H1 (cell line): ENCODE measurements around the gene CELF4. TPM values are rescaled to one million over a fixed set of nuclear protein-coding genes. Genes with fewer than 3 reads are reported as not detected.

Experiments used
- CTCF ChIA-PET: fragments of 300-600 bp; sonication (Branson Sonifier 250); formaldehyde crosslinking; loops from one replicate; lab custom pipeline; 2021; ENCODE audit not compliant: partially characterized antibody; lab: Charles Lee
- POLR2A ChIA-PET: fragments of 300-600 bp; sonication (Branson Sonifier 250); formaldehyde crosslinking; loops from one replicate; lab custom pipeline; 2021; ENCODE audit warnings: inconsistent platforms; ENCODE audit not compliant: partially characterized antibody; lab: Charles Lee
- DNase-seq, 2 experiments: peaks; one replicate each; pipeline versions ENCODE4 v3.0.0 to v3.0.0-alpha.2; 2010 to 2022; ENCODE audit warnings: low spot score in 2 of 2, low read depth in 1 of 2, mixed read lengths in 1 of 2
- FAIRE-seq: peaks from 2 replicates; lab custom pipeline; 2011; peaks lifted over from hg19 to GRCh38; lab: Jason Lieb, UNC
- H2AFZ ChIP-seq: 2 replicates; pipeline ENCODE4 v1.8.1; 2012; ENCODE audit warnings: low read length, inconsistent platforms
- H2AK5ac ChIP-seq: 2 replicates; pipeline ENCODE4 v1.6.1; 2013; ENCODE audit warnings: low read depth, low read length
- H2BK120ac ChIP-seq: replicated peaks from 2 replicates; pipeline ENCODE3; 2013; ENCODE audit warnings: low read depth, low read length, inconsistent platforms
- H2BK12ac ChIP-seq: 2 replicates; pipeline ENCODE4 v1.6.1; 2013; ENCODE audit warnings: low read depth, low read length
- H2BK15ac ChIP-seq: 2 replicates; pipeline ENCODE4 v1.6.1; 2013; ENCODE audit warnings: low read length
- H2BK20ac ChIP-seq: 2 replicates; pipeline ENCODE4 v1.6.1; 2013; ENCODE audit warnings: low read length
- H2BK5ac ChIP-seq: 2 replicates; pipeline ENCODE4 v1.6.1; 2013; ENCODE audit warnings: low read depth, low read length
- H3K14ac ChIP-seq: 2 replicates; pipeline ENCODE4 v1.6.1; 2013; ENCODE audit warnings: inconsistent platforms; ENCODE audit not compliant: insufficient read length
- H3K18ac ChIP-seq: 2 replicates; pipeline ENCODE4 v1.6.1; 2013; ENCODE audit warnings: low read length; ENCODE audit errors: extremely low read depth
- H3K23ac ChIP-seq: 2 replicates; pipeline ENCODE4 v1.6.1; 2013; ENCODE audit warnings: inconsistent platforms; ENCODE audit not compliant: insufficient read length
- H3K23me2 ChIP-seq: 2 replicates; pipeline ENCODE4 v1.6.1; 2013; ENCODE audit warnings: low read depth, low read length
- H3K27ac ChIP-seq: 2 replicates; pipeline ENCODE4 v1.6.1; 2011; ENCODE audit warnings: low read depth, low read length, inconsistent platforms
- H3K27me3 ChIP-seq, 4 experiments: replicated peaks in 1 of 4; 1 replicate in 1 of 4; 2 replicates in 3 of 4; pipeline versions ENCODE4 v1.6.1 to v1.8.1; 2011 to 2013; ENCODE audit warnings: low read length in 3 of 4, mild to moderate bottlenecking in 3 of 4, inconsistent platforms in 2 of 4, mixed read lengths in 2 of 4, moderate library complexity in 1 of 4; ENCODE audit not compliant: control insufficient read depth in 3 of 4, insufficient read depth in 3 of 4; ENCODE audit errors: extremely low read depth in 1 of 4
- H3K36me3 ChIP-seq, 4 experiments: 2 replicates each; pipeline versions ENCODE4 v1.6.1 to v1.8.1; 2011 to 2013; ENCODE audit warnings: mild to moderate bottlenecking in 4 of 4, low read length in 3 of 4, moderate library complexity in 2 of 4, control low read depth in 1 of 4, inconsistent platforms in 1 of 4; ENCODE audit not compliant: insufficient read depth in 4 of 4, control insufficient read depth in 2 of 4
- H3K4ac ChIP-seq: replicated peaks from 2 replicates; pipeline ENCODE3; 2013; ENCODE audit warnings: low read length, low read depth, mixed read lengths, inconsistent platforms; ENCODE audit not compliant: insufficient read length
- H3K4me1 ChIP-seq, 4 experiments: replicated peaks in 1 of 4; 1 replicate in 1 of 4; 2 replicates in 3 of 4; pipeline versions ENCODE4 v1.6.1 to v1.8.1; 2011 to 2013; ENCODE audit warnings: low read length in 3 of 4, inconsistent platforms in 2 of 4, mixed read lengths in 1 of 4; ENCODE audit not compliant: insufficient read depth in 4 of 4, control insufficient read depth in 3 of 4
- H3K4me2 ChIP-seq, 2 experiments: 2 replicates each; pipeline versions ENCODE4 v1.6.1 to v1.8.1; 2011 to 2013; ENCODE audit warnings: low read depth in 2 of 2, low read length in 2 of 2, control low read depth in 1 of 2, inconsistent platforms in 1 of 2, mild to moderate bottlenecking in 1 of 2; ENCODE audit not compliant: insufficient read depth in 1 of 2
- H3K4me3 ChIP-seq, 4 experiments: fragments of 200-600, 300-600 bp in 1 of 4; sonication (generic), shearing (Covaris generic), sonication (Bioruptor Twin) in 1 of 4; 2 replicates each; pipeline versions ENCODE4 v1.5.1 to v1.8.1; 2011 to 2016; ENCODE audit warnings: low read length in 4 of 4, low read depth in 3 of 4, control low read depth in 2 of 4, inconsistent platforms in 2 of 4, mild to moderate bottlenecking in 2 of 4, mixed read lengths in 1 of 4, moderate library complexity in 1 of 4; ENCODE audit not compliant: insufficient read depth in 2 of 4; ENCODE audit errors: extremely low read depth in 1 of 4
- H3K56ac ChIP-seq: replicated peaks from 2 replicates; pipeline ENCODE3; 2013; ENCODE audit warnings: low read depth, mild to moderate bottlenecking, mixed read lengths, low read length, inconsistent platforms; ENCODE audit not compliant: insufficient read length
- H3K79me1 ChIP-seq: 2 replicates; pipeline ENCODE4 v1.6.1; 2013; ENCODE audit warnings: low read depth, low read length, control low read depth
- H3K79me2 ChIP-seq, 2 experiments: 2 replicates each; pipeline versions ENCODE4 v1.6.1 to v1.8.1; 2012 to 2013; ENCODE audit warnings: low read length in 2 of 2, mild to moderate bottlenecking in 2 of 2, inconsistent platforms in 1 of 2; ENCODE audit not compliant: insufficient read depth in 2 of 2, control insufficient read depth in 1 of 2
- H3K9ac ChIP-seq, 4 experiments: replicated peaks in 1 of 4; 1 replicate in 1 of 4; 2 replicates in 3 of 4; pipeline versions ENCODE4 v1.6.1 to v1.8.1; 2011 to 2013; ENCODE audit warnings: low read depth in 3 of 4, low read length in 3 of 4, control low read depth in 2 of 4, mild to moderate bottlenecking in 2 of 4, moderate library complexity in 2 of 4, inconsistent platforms in 1 of 4; ENCODE audit errors: extremely low read depth in 1 of 4
- H3K9me3 ChIP-seq, 2 experiments: 2 replicates each; pipeline versions ENCODE4 v1.6.1 to v1.8.1; 2012 to 2013; ENCODE audit warnings: mild to moderate bottlenecking in 2 of 2, moderate library complexity in 2 of 2, control low read depth in 1 of 2, inconsistent platforms in 1 of 2, low read depth in 1 of 2, low read length in 1 of 2, mixed read lengths in 1 of 2; ENCODE audit not compliant: insufficient read depth in 2 of 2
- H4K20me1 ChIP-seq, 2 experiments: replicated peaks in 1 of 2; 2 replicates each; pipeline versions ENCODE3 to v1.8.1; 2011 to 2013; ENCODE audit warnings: inconsistent platforms in 2 of 2, low read length in 2 of 2, mild to moderate bottlenecking in 1 of 2; ENCODE audit not compliant: insufficient read depth in 2 of 2, control insufficient read depth in 1 of 2
- H4K5ac ChIP-seq: 2 replicates; pipeline ENCODE4 v1.6.1; 2013; ENCODE audit warnings: low read length, low read depth, mixed read lengths, inconsistent platforms; ENCODE audit not compliant: insufficient read length
- H4K8ac ChIP-seq: 2 replicates; pipeline ENCODE4 v1.8.0; 2013; ENCODE audit warnings: mild to moderate bottlenecking, moderate library complexity, low read length, inconsistent platforms; ENCODE audit not compliant: insufficient read depth; ENCODE audit errors: extremely low read depth
- H4K91ac ChIP-seq: replicated peaks from 2 replicates; pipeline ENCODE3; 2013; ENCODE audit warnings: low read length, mixed read lengths, inconsistent platforms; ENCODE audit not compliant: insufficient read length
- WGBS, 2 experiments: shearing (Covaris generic) in 1 of 2; methylation state at CpG; one replicate each; pipeline versions ENCODE4 v1.1.6 to v1.1.7; 2013 to 2015; ENCODE audit warnings: low lambda C conversion rate in 2 of 2, mixed read lengths in 2 of 2, inconsistent platforms in 1 of 2, low coverage in 1 of 2, missing lambda C conversion rate in 1 of 2; ENCODE audit not compliant: insufficient replicate concordance in 2 of 2, insufficient coverage in 1 of 2, insufficient read length in 1 of 2; ENCODE audit errors: extremely low coverage in 1 of 2, missing lambda C conversion rate in 1 of 2; 5-methylcytosine and 5-hydroxymethylcytosine counted together
- polyA plus RNA-seq, 7 experiments: library from polyadenylated mRNA; depleted of rRNA in 3 of 7; stranded (reverse) in 5 of 7; unstranded in 2 of 7; fragments of >200 nt in 5 of 7; fragments of 200-250 nt in 2 of 7; gene quantifications; 1 replicate in 5 of 7; 2 replicates in 1 of 7; 4 replicates in 1 of 7; pipeline versions ENCODE4 v1.2.1 to v1.2.3, GENCODE V29; 2011 to 2013; ENCODE audit warnings: missing spikeins in 2 of 7, mixed read lengths in 2 of 7
- total RNA-seq: library from RNA; stranded (reverse); fragmentation: NEBNext Ultra II Directional; extraction: Animal tissue kit (Norgen Biotek cat#: 25700); gene quantifications from 2 replicates; pipeline ENCODE4 v1.2.1, GENCODE V29; 2021

The CELF4 gene
- total and polyA plus RNA-seq, 2 of the 8 experiments (the other 6 are each of a cell fraction or from before 2014, with no cell fraction given), result 1.6 to 3.4 TPM

- Histone ChIP-seq H3K14ac (no peak overlapping the region), H3K9ac (no peak overlapping the region), H3K79me1 (no peaks in the 10 kb centered on the region), H2BK12ac (0 out of 2 replicates have a peak overlapping the region, but pooled peaks have one; percentile 86), H4K91ac (no peak overlapping the region), H3K4me1 (peaks cover 0 to 38% (median 15%) of the 10 kb centered on the region in 4 experiments; a peak in 6 of 7 replicates), H2BK15ac (no peak overlapping the region), H2BK5ac (peak overlapping the region; percentile 73; the same call in 1 of the 2 replicates), H4K5ac (no peak overlapping the region), H2AK5ac (no peak overlapping the region), H3K23ac (no peak overlapping the region), H3K9me3 (no peaks in the 10 kb centered on the region), H3K18ac (peak overlapping the region; percentile 92; the same call in 1 of the 2 replicates), H2AFZ (no peak overlapping the region), H3K27ac (no peak overlapping the region), H3K23me2 (peaks cover 4% of the 10 kb centered on the region), H3K27me3 (peaks cover 0 to 30% (median 24%) of the 10 kb centered on the region in 4 experiments; a peak in 6 of 7 replicates), H3K79me2 (no peaks in the 10 kb centered on the region), H3K4me2 (0 out of 4 replicates have a peak overlapping the region, but pooled peaks of 1 of the 2 experiments have one; percentile 3), H2BK20ac (0 out of 2 replicates have a peak overlapping the region, but pooled peaks have one; percentile 91), H3K4me3 (peak overlapping the region in 1 of 4 experiments; percentile 15; a peak in 1 of 8 replicates), H2BK120ac (peak overlapping the region; percentile 31), H3K4ac (no peak overlapping the region), H4K8ac (no peak overlapping the region), H3K36me3 (no peaks in the 10 kb centered on the region), H4K20me1 (no peaks in the 10 kb centered on the region), H3K56ac (no peak overlapping the region)
- POLR2A ChIA-PET, result interaction anchor here (1.0 kb wide), 1 partner anchor 34 kb away, joined by 3 read pairs; no protein-coding TSS in a partner anchor
- DNase-seq (no peak), FAIRE-seq (no peak)
- CTCF ChIA-PET, result interaction anchor here (0.5 to 9.8 kb wide), 10 partner anchors 10 to 177 kb away, joined by 3 to 93 read pairs (median 5); no protein-coding TSS in a partner anchor
- 43% methylated on average over 3 of the region's 3 CpGs; no CpG with 5 or more reads in 1 of the 2 experiments for WGBS, 2 experiments
These were observed 75.6 kb downstream of the CELF4 start for GRCh38 chr18:37489998-37490397.
